ENCODE results near the gene CACNG3.
"Not testable (repeated sequence)": the region's sequence is repeated elsewhere in the genome, so short reads cannot be mapped to it uniquely, and the experiment has no call there.

The CACNG3 gene

DNA sequence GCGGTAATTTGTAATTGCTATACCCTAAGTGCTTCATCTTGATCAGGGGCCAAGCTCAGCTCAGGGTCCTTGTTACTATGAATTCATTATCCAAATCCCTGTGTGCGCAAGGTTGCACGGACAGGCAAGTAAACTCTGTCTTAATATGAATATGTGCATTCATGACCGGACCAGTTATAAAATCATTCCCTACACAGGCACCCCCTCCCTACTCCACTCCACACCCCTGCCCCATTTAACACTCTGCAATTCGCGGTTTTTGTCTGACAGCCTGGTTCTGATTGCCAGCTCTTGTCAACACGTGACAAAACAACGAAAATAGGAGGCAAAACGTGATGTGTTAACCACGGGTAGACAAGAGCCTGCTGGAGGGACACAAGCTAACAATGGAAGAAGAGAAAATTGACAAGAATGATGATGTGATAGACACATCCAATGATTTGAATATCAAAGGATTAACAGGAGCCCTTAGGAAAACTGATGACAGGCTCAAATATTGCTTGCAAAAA lies 76.5 kb downstream of the CACNG3 start:
- DNase-seq (ENCODE audit: low spot score), result no peak

DNA sequence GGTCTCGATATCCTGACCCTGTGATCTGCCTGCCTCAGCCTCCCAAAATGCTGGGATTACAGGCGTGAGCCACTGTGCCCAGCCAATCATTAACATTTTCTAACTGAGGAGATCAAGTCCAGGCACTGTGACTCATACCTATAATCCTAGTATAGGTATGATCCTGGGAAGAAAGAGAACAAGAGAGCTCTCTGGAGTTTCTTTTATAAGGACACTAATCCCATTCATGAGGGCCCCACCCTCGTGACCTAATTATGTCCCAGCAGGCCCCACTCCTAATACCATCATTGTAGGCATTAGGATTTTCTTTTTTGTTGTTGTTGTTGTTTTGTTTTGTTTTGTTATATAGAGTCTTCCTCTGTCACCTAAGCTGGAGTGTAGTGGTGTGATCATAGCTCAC lies 80.4 kb downstream of the CACNG3 start:
- DNase-seq (ENCODE audit: low spot score), result no peak

DNA sequence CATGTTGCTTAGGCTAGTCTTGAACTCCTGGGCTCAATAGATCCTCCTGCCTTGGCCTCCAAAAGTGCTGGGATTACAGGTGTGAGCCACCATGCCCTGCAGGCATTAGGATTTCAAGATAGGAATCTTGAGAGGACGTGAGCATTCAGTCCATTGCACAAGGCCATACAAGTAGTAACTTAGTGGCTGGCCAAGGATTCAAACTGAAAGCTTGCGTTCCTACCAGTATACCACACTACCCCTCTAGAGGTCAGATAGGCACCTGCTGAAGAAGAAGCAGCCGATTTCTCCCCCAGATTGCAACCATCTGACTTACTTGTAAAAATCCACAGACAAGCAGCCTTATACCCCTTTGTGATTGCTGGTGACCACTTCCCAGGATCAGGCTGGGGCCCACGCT lies 80.9 kb downstream of the CACNG3 start:
- DNase-seq (ENCODE audit: low spot score), result no peak

GRCh38 chr16:24343829-24344228 lies 87.7 kb downstream of the CACNG3 start:
- not testable (repeated sequence) for DNase-seq (ENCODE audit: low spot score)

DNA sequence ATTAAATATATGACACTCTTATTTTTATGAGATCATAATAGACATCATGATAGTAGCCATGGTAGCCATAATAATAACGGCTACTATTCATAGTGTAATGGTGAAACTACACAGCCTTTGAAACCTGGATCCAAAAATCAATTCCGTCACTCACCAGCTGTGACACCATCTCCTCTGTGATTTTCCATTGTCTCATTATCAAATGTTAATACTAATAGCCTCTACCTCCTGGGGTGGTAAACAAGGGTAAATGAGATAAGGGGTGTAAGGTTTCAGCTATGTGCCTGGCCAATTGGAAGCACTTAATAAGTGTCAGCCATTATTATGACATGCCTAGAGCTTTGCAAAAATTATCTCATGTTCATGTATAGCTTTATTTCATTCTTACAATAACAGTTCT lies 88.6 kb downstream of the CACNG3 start:
- no peak for DNase-seq (ENCODE audit: low spot score)

- no peak for DNase-seq (ENCODE audit: low spot score)
Measured at GRCh38 chr16:24345704-24346103, 89.6 kb downstream of the CACNG3 start.

DNA sequence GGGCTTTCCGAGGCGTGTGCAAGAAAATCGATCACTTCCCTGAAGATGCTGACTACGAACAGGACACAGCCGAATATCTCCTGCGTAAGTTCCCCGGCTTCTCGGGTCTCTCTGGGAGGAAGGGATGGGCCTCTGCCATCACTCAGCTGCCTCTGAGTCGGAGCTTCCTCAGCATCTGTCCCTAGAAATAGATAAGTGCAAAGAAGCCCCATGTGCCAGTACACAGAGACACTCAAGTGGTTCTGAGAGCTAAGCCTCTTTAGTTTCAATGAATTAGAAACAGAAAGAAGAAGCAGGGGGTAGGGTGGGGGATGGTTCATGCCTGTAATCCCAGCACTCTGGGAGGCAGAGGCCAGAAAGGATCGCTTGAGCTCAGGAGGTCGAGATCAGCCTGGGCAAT lies 90.6 kb downstream of the CACNG3 start:
- DNase-seq (ENCODE audit: low spot score), result no peak

DNA sequence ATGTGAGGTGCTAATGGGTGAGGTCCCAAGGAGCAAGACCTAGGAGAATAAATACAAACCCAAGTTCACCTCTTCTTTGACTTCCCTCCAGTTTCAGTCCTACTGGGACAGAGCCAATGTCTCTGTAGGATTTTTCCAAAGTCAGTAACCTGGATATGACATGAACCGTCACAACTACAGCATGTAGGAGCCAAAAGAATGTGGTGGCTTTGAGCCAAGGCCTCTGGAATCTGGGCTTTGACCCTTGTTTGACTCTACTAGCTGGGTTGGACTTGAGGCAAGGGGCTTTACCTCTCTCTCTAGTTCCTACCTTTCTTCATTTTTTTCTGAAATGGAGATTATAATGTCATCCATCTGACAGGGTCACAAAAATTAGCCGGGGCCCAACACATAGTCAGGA lies 91.4 kb downstream of the CACNG3 start:
- DNase-seq (ENCODE audit: low spot score), result no peak

DNA sequence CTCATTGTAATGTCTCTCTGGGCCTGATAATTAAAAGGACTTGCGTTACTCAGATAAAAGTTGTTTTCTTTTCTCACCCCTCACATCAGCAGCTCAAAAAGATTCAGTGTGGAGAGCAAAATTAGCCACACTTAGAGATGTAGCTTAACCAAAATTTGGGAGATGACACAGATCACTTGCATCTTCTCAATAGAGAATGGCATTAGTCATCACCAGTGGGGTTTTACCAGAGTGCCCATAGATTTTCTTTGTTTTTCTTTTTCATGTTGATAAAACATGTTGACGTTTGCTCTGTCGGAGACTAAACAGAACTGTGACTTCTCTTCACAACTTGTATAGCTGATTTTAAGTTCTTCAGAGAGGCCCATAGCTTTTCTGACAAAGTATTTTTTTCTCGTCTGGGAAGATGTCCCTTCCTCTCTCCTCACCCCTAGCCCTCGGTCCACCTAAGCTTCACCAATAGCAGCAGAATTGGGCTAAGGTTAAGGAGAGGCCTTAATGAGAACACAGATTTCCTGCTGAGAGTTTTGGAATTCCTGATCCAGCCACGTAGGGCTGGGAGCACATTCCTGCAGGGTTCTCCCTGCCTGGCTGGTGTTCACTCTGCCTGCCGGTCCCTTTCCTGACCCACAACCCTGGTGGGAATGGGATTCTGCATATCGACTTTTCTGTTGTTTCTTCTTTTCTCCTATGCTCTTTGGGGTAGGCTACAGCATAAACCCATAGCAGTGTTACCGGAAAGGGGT lies 92.6 kb downstream of the CACNG3 start:
- DNase-seq (ENCODE audit: low spot score), result no peak

GRCh38 chr16:24349320-24349719 lies 93.2 kb downstream of the CACNG3 start:
- no peak for DNase-seq (ENCODE audit: low spot score)

DNA sequence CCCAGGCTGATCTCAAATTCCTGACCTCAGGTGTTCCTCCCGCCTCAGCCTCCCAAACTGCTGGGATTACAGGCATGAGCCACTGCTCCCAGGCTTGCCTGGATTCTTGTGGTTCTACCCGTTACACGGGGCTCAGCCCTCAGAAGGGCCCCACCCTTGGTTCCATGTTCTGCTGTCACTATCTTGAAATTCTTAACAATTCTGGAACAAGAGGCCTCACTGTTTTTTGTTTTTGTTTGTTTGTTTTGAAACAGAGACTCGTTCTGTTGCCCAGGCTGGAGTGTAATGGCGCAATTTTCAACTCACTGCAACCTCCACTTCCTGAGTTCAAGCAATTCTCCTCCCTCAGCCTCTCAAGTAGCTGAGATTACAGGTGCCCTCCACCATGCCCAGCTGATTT lies 96.6 kb downstream of the CACNG3 start:
- no peak for DNase-seq (ENCODE audit: low spot score)

GRCh38 chr16:24353622-24354021 lies 97.5 kb downstream of the CACNG3 start:
- DNase-seq (ENCODE audit: low spot score), result no peak

DNA sequence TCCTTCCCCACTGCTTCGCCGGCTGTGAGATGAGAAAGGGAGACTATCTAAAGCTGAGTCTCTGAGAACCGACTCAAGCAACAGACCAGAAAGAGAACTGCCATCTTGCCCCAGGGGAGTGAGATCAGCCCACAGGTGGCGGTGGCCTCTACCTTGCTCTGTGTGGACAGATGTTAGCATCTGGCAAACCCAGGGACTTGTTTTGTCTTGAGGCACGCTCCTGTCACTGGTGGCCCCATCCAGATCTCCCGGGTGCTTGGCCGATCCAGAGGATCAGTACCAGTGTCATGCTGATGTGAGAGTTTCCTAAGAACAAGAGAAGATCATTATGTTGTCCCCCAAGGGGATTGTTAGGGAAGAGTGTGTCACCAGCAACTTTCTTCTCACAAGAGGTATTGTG lies 101.4 kb downstream of the CACNG3 start:
- DNase-seq (ENCODE audit: low spot score), result no peak

GRCh38 chr16:24358117-24358516 lies 102.0 kb downstream of the CACNG3 start:
- no peak for DNase-seq (ENCODE audit: low spot score)

- DNase-seq (ENCODE audit: low spot score), result no peak
Measured at GRCh38 chr16:24359490-24359889, 103.4 kb downstream of the CACNG3 start.

- no peak for DNase-seq (ENCODE audit: low spot score)
Measured at GRCh38 chr16:24360936-24361335, 104.8 kb downstream of the CACNG3 start.

DNA sequence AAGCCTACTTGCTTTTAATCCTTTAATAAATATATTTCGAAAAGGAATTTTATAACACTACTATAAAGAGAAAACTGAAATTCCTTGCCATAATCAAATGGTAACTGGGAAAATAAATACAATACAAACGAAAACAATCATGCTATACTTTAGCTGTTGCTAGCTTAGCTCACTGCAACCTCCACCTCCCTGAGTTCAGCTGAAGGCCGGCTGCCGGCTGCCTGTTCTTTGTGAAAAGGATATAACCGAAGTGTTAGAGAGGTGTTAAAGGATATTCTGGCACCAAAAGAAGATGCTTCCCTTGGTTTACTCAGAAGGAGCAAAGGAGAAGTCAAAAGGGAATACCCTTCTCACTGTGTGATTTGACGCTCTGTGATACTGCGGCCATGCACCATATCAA lies 108.5 kb downstream of the CACNG3 start:
- no peak for DNase-seq (ENCODE audit: low spot score)

DNA sequence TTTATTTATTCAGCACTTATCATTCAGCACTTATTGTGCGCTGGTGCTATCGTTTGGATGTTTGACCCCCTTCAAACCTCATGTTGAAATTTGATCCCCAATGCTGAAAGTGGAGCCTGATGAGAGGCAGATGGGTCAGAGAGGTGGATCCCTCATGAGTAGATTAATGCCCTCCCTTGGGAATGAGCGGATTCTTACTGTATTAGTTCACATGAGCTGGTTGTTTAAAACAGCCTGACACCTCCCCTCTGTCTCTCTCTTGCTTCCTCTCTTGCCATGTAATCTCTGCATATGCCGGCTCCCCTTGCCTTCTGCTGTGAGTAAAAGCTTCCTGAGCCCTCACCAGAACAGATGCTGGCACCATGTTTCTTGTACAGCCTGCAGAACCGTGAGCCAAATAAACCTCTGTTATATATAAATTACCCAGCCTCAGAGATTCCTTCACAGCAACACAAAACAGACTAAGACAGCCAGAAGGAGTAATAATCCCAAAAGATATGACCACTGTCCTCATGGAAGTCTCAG lies 111.1 kb downstream of the CACNG3 start:
- no peak for DNase-seq (ENCODE audit: low spot score)

GRCh38 chr16:24372824-24373223 lies 116.7 kb downstream of the CACNG3 start:
- no peak for DNase-seq (ENCODE audit: low spot score)

- no peak for DNase-seq (ENCODE audit: low spot score)
Measured at GRCh38 chr16:24378999-24379398, 122.9 kb downstream of the CACNG3 start.

GRCh38 chr16:24381470-24382118 lies 125.5 kb downstream of the CACNG3 start:
- no peak for DNase-seq (ENCODE audit: low spot score)

DNA sequence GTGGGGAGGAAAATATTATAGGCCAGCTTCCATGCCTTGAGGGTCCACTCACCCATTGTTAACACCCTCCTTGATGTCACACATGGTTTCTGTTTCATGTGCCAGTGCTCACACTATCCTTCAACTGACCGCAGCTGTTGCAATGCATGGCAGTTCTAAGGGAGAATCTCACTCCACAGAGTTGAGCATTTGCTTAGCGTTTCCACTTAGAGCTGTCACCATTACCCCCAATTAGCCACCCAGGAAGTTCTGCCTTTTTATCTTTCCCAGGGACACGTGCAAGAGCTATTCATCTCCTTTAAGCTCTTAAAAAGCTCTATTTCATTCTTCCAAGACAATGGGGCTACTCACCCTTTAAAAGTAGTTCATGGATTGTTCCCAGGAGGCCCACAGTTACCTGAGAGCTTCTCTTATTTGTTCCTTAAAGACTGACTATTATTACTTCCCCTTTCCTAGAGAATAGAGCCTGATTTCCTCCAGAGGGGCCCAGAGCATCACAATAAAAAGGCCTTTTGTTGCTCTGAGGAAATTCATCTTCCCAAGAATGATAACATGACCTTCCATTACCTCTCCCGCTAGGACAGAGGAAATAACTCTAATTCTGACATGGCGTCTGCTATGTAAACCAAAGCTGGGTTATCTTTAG lies 126.8 kb downstream of the CACNG3 start:
- DNase-seq (ENCODE audit: low spot score), result no peak

- no peak for DNase-seq (ENCODE audit: low spot score)
Measured at GRCh38 chr16:24394341-24394740, 138.2 kb downstream of the CACNG3 start.
